Stimulated activated CD8-positive, alpha-beta memory T cell treated with anti-CD3 and anti-CD28 coated beads, Interleukin-2, amount 100 ng/mL, for 48 hours (primary cell): Measurements from ENCODE around the gene FLNC.

Experiments used
- DNase-seq, 2 donors: peaks; one replicate each; pipeline ENCODE4 v3.0.0-alpha.2; 2020; ENCODE audit warnings: low read depth in 2 of 2

FLNC gene

DNA sequence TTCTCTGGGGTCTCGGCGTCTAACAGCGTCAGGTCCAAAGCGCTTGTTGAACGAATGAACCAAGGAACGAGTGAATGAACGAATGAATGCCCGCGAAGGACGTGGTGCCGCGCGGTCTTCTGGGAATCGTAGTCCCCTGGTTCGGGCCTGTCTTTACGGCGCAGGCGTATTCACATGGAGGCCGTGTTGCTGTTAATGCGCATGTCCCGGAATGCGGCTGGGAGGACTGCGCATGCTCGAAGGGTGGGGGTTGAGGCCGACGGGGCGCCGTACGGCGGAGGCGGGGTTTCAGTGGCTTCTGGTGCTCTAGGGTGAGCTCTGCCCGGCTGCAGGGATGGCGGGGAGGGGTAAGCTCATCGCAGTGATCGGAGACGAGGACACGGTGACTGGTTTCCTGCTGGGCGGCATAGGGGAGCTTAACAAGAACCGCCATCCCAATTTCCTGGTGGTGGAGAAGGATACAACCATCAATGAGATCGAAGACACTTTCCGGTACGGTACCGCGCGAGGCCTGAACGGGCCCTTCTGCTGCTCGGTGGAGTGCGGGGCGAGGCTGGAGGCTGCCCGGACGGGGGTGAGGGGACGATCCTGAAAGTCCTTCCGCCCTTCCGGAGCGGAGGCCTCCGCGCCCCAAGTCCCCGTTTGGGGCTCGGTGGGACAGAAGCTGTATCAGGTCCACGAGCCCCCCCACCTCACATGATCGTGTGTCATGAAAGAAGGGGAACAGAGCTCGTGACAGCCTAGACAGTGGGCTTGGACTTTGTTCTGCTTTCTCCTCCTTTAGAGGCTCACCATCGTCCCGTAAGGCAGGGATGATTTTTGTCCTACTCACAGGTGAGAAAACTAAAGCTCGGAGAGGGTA is 32.6 kb downstream of the FLNC start, which contains the start of gene ATP6V1F:
TSS of gene ATP6V1F (plus strand) at position 286 of the 862 bp plus-strand sequence. CDS start at position 335, 49 bp downstream.
- peak; percentile 97 to 99 for DNase-seq

DNA sequence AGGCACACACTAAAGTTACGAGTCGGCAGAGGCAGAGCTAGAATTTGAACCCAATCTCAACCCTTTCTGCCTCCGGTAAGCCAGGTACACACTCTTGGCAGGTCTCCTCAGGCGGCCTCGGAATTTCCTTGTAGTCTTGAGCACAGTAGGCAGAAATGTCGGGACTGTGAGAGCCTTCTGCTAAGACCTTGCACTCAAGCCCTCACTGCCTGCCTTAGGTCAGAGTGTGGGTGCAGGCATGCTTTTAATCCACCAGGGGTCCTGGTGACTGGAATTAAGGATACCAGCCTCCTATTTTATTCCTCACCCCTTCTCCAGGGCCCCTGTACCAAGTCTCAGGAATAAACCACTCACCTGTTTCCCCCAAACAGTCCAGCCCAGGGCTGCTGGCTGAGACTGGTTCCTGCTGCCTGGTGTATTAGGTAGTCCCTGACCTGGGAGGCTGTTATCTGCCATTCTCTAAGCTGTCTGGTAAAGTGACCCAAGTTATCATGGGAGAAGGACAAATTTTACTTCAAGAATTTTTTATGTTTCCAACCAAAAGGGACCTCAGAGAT is 33.3 kb downstream of the FLNC start:
- peak; percentile 21 to 27 for DNase-seq

GRCh38 chr7:128865303-128865702 is 35.1 kb downstream of the FLNC start:
- DNase-seq, result no peak

DNA sequence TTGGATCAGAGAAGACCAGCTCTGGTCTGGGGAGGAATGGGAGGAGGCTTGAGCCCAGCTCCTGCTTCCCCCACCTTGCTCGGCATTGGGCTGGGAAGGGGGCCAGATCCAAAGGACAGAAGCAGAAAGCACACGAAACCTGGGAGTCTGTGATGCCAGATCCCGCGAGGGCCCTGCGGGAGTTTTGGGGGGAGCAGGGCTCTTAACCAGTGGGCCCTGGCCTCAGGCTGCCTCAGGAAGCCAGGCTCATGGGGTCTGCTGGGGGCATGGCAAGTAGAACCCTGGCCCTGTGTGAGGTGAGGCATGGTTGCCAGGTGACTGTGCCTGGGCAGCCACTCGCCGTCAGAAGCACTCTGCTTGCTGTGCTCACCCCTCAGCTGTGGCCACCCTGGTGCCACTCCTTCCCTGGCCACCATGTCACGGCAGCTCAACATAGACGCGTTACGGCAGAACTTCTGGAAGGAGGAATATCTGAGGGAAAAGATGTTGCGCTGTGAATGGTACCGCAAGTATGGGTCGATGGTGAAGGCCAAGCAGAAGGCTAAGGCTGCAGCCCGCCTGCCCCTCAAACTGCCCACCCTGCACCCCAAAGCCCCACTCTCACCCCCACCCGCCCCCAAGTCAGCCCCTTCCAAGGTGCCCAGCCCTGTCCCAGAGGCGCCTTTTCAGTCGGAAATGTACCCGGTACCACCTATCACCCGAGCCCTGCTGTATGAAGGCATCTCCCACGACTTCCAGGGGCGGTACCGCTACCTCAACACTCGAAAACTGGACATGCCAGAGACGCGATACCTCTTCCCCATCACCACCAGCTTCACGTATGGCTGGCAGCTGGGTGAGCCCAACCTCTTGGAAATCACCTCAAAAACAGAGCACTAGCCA is 36.0 kb downstream of the FLNC start:
- DNase-seq, result no peak

DNA sequence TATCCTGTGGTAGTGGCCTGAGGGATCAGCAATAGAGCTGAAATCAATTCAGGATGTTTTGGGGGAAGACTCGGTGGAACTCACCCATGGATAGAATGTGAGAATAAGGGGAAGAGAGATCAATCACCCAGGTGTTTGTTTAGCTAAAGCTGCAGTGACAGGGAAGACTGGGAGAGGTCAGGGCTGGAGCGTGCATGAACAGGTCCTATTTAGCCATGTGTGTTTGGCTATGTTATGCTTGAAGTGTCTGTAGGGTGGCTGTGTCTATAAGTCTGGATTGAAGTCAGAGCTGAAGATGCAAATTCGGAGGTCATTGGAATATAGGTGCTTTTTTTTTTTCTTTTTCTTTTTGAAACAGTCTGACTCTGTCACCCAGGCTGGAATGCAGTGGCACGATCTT is 37.0 kb downstream of the FLNC start:
- DNase-seq, result no peak

GRCh38 chr7:128867842-128868623 is 37.8 kb downstream of the FLNC start:
- no peak for DNase-seq

GRCh38 chr7:128868624-128869137 is 38.5 kb downstream of the FLNC start:
- no peak for DNase-seq

- peak; percentile 24 to 37 for DNase-seq
These were observed 39.1 kb downstream of the FLNC start for GRCh38 chr7:128869138-128869943.

DNA sequence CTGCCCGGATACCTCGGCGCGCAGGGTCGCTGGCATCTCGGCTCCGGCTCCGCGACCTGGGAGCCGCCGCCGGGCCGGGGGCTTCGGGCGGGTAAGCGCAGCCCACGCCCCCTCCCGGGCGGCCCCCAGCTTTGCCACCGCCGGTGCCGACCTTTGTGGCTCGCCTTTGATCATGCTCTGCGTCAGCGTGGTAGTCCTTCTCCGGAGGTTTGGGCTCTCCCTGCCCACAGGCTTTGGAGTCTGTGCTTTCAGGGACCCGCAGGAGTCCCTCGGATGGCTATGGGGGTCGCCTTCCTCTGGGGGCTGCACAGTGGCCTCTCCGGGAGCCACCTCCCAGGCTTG is 39.7 kb downstream of the FLNC start:
- DNase-seq, result no peak

DNA sequence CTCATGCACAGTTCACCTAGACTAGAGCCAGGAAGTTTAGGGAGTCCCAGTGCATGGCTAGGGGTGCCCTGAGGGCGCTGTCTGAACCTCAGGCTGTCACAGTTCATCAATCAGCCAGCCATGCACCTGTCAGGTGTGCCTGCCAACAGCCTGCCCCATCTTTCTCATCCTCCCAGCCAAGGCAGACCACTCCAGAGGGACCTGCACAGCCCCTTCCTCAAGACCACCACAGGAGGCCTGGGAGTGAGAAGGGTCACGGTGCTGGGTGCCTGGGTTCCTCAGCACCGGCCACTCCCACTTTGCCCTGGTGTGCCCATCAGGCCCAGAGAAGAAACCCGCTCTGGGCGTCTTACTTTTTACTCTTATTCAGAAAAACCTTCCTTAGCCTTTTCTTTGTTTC is 40.8 kb downstream of the FLNC start:
- DNase-seq, result no peak

- no peak for DNase-seq
These were observed 42.2 kb downstream of the FLNC start for GRCh38 chr7:128872394-128872824.

DNA sequence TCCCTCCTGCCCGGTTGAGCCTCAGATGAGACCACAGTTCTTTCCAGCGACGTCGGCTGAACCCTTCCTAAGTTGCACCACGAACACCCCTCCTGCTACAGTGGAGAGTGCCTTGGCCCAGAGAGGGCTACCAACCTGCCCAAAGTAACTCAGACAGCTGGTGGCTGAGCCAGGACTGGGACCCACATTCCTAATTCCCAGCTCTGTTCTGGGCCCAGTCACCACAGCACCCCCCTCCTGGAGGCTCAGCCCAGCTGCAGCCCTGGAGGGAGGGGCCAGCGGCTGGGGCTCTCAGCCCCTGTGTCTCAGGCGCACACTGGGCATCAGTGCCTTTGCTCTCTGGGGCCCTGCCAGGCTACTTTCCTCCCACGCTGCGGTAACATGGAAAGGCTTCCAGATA is 43.0 kb downstream of the FLNC start:
- no peak for DNase-seq

- DNase-seq, result no peak
These were observed 44.2 kb downstream of the FLNC start for GRCh38 chr7:128874140-128875031.

- no peak for DNase-seq
These were observed 45.3 kb downstream of the FLNC start for GRCh38 chr7:128875523-128875948.

- DNase-seq, result no peak
These were observed 45.9 kb downstream of the FLNC start for GRCh38 chr7:128876127-128876526.

DNA sequence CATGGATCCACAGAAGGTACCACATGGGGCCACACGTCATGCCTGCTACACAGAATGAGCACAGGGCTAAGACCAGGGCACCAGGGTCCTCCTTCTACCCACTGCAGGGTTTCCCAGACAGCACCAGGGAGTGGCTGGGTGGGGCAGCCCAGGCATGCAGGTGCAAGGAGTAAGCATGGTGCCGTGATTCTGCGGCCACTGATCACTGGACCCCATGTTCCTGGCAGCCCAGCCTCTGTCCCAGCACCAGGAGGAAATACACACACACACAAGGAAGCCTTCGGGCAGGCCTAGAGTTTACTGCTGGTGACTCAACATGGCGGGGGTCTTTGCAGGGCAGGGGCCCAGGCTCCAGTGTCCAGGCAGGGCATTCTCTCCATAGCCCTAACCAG is 46.4 kb downstream of the FLNC start:
- DNase-seq, result no peak

GRCh38 chr7:128876978-128877755 is 47.0 kb downstream of the FLNC start:
- no peak for DNase-seq

DNA sequence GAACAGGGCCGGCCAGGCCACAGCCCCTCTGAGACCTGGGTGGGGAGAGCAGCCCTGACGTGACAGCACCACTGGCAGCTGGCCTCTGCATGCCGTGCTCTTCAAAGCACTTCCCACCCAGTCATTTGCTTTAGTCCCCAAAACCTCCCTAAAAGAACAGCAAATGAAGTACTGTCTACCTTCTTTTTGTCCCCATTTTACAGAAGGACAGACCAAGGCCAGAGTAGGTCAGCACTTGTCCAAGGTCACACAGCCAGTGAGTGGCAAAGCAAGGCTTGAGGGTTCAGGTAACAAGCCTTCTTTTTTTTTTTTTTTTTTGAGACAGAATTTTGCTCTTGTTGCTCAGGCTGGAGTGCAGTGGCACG is 47.5 kb downstream of the FLNC start:
- DNase-seq, result no peak
